Activated CD8-positive, alpha-beta T cell treated with anti-CD3 and anti-CD28 coated beads for 36 hours (primary cell): ENCODE measurements around the gene HIGD2A. TPM values are rescaled to one million over a fixed set of nuclear protein-coding genes. Genes with fewer than 3 reads are reported as not detected.

Experiments used
- ATAC-seq: fragments of 200-7000 bp; cut with Tn5 transposase; one replicate; pipeline ENCODE4 v1.10.0; 2021; ENCODE audit warnings: mild to moderate bottlenecking, moderate library complexity
- CTCF ChIA-PET: fragments of 350-600 bp; sonication (Branson Sonifier 250); formaldehyde crosslinking; loops from one replicate; lab custom pipeline; 2021; ENCODE audit warnings: antibody characterized with exemption; lab: Charles Lee
- POLR2A ChIA-PET: fragments of 350-600 bp; sonication (Branson Sonifier 250); formaldehyde crosslinking; loops from one replicate; lab custom pipeline; 2021; ENCODE audit warnings: antibody characterized with exemption; lab: Charles Lee
- DNase-seq: peaks from one replicate; pipeline ENCODE4 v3.0.0-alpha.2; 2020
- H3K27ac Mint-ChIP-seq: one replicate; pipeline ENCODE4 v1.8.0; 2021; ENCODE audit warnings: mild to moderate bottlenecking, mixed read lengths
- H3K27me3 Mint-ChIP-seq: one replicate; pipeline ENCODE4 v1.8.0; 2021; ENCODE audit warnings: mixed read lengths
- H3K36me3 Mint-ChIP-seq: one replicate; pipeline ENCODE4 v1.8.0; 2021; ENCODE audit warnings: low read depth, mixed read lengths
- H3K4me1 Mint-ChIP-seq: one replicate; pipeline ENCODE4 v1.8.0; 2021; ENCODE audit warnings: low read depth, mixed read lengths
- H3K4me3 Mint-ChIP-seq: one replicate; pipeline ENCODE4 v1.8.0; 2021; ENCODE audit warnings: mild to moderate bottlenecking, moderate library complexity, mixed read lengths
- H3K9me3 Mint-ChIP-seq: one replicate; pipeline ENCODE4 v1.8.0; 2021; ENCODE audit warnings: mixed read lengths
- intact Hi-C: fragments of 100-400 bp; cut with micrococcal nuclease; formaldehyde crosslinking; loops from one replicate; pipeline ENCODE4 v1.10.0; 2022
- total RNA-seq, 2 experiments: library from RNA; stranded (reverse); gene quantifications; one replicate each; pipeline ENCODE4 v1.2.3, GENCODE V29; 2021
- TF ChIP-seq, protein P1 (sequence below): fragments of 200-600 bp; IDR thresholded peaks from one replicate; pipeline ENCODE4 v1.8.0; 2022; ENCODE audit warnings: antibody characterized with exemption, mild to moderate bottlenecking

HIGD2A gene
- total RNA-seq, 2 experiments from 2014 or later = 118 to 120 TPM

GRCh38 chr5:176410486-176411180, 22.1 kb downstream of the HIGD2A start:
- intact Hi-C loops = no loop called here
- peaks cover 7% of the 10 kb centered on the region for H3K36me3 Mint-ChIP-seq
- H3K27ac Mint-ChIP-seq = no peak overlapping the region
- H3K4me3 Mint-ChIP-seq = no peak overlapping the region
- H3K27me3 Mint-ChIP-seq = no peaks in the 10 kb centered on the region
- no peaks in the 10 kb centered on the region for H3K9me3 Mint-ChIP-seq
- ChIA-PET POLR2A (no interaction called here), CTCF (no interaction called here)
- TF ChIP-seq, protein P1, sequence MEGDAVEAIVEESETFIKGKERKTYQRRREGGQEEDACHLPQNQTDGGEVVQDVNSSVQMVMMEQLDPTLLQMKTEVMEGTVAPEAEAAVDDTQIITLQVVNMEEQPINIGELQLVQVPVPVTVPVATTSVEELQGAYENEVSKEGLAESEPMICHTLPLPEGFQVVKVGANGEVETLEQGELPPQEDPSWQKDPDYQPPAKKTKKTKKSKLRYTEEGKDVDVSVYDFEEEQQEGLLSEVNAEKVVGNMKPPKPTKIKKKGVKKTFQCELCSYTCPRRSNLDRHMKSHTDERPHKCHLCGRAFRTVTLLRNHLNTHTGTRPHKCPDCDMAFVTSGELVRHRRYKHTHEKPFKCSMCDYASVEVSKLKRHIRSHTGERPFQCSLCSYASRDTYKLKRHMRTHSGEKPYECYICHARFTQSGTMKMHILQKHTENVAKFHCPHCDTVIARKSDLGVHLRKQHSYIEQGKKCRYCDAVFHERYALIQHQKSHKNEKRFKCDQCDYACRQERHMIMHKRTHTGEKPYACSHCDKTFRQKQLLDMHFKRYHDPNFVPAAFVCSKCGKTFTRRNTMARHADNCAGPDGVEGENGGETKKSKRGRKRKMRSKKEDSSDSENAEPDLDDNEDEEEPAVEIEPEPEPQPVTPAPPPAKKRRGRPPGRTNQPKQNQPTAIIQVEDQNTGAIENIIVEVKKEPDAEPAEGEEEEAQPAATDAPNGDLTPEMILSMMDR = no peak
- ATAC-seq (no peak), DNase-seq (no peak)
- peaks cover 34% of the 10 kb centered on the region for H3K4me1 Mint-ChIP-seq

GRCh38 chr5:176412517-176413254, 24.1 kb downstream of the HIGD2A start:
- ChIA-PET CTCF (no interaction called here), POLR2A (interaction anchor here (1.5 kb wide), 1 partner anchor 123 kb away, joined by 4 read pairs; no protein-coding TSS in a partner anchor)
- no peak overlapping the region for H3K4me3 Mint-ChIP-seq
- intact Hi-C loops = no loop called here
- H3K36me3 Mint-ChIP-seq = peaks cover 7% of the 10 kb centered on the region
- H3K27ac Mint-ChIP-seq = peak overlapping the region; percentile 52
- peaks cover 42% of the 10 kb centered on the region for H3K4me1 Mint-ChIP-seq
- DNase-seq (no peak), ATAC-seq (no peak)
- TF ChIP-seq, protein P1 = no peak
- no peaks in the 10 kb centered on the region for H3K9me3 Mint-ChIP-seq
- no peaks in the 10 kb centered on the region for H3K27me3 Mint-ChIP-seq

DNA sequence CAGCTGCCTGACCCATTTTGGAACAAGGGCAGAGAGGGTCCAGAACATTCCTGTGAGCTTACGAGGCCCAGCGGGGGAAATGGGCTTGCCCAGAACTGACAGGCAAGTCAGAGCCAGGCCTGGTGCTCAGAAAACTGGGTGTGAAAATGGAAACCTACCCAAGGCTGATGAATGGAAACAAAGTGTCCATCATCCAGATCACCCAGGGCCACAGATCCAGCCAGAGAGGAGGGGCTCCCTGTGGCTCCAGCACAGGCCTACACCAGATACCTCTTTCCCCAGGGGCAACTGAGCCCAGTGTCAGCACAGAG, 24.7 kb downstream of the HIGD2A start:
- CTCF ChIA-PET = no interaction called here

GRCh38 chr5:176413709-176414191, 25.2 kb downstream of the HIGD2A start:
- H3K4me3 Mint-ChIP-seq = no peak overlapping the region
- POLR2A ChIA-PET = interaction anchor here (0.6 to 1.5 kb wide), 2 partner anchors 122 to 352 kb away, joined by 3 to 4 read pairs; no protein-coding TSS in a partner anchor
- peaks cover 5% of the 10 kb centered on the region for H3K36me3 Mint-ChIP-seq

More for the DNA sequence above, 24.7 kb downstream of the HIGD2A start:
- TF ChIP-seq, protein P1 = no peak
- Mint-ChIP-seq H3K9me3 (no peaks in the 10 kb centered on the region), H3K36me3 (peaks cover 5% of the 10 kb centered on the region), H3K27ac (no peak overlapping the region), H3K4me3 (no peak overlapping the region), H3K27me3 (no peaks in the 10 kb centered on the region), H3K4me1 (peaks cover 42% of the 10 kb centered on the region)
- ATAC-seq (no peak), DNase-seq (no peak)
- POLR2A ChIA-PET = interaction anchor here (0.6 to 1.5 kb wide), 2 partner anchors 122 to 353 kb away, joined by 3 to 4 read pairs; no protein-coding TSS in a partner anchor
- intact Hi-C loops = no loop called here

More at GRCh38 chr5:176413709-176414191, 25.2 kb downstream of the HIGD2A start:
- Mint-ChIP-seq H3K9me3 (no peaks in the 10 kb centered on the region), H3K4me1 (peaks cover 42% of the 10 kb centered on the region), H3K27ac (no peak overlapping the region), H3K27me3 (no peaks in the 10 kb centered on the region)
- intact Hi-C loops = no loop called here
- DNase-seq = no peak
- ATAC-seq = no peak
- TF ChIP-seq, protein P1 = no peak
- CTCF ChIA-PET = no interaction called here
